Stimulated activated CD8-positive, alpha-beta memory T cell treated with anti-CD3 and anti-CD28 coated beads, Interleukin-4, amount 100 ng/mL, for 24 hours (primary cell): Measurements from ENCODE around the gene NOL4L.
"Not testable (repeated sequence)": the region's sequence is repeated elsewhere in the genome, so short reads cannot be mapped to it uniquely, and the experiment has no call there.

Source experiments
- DNase-seq: peaks from one replicate; pipeline ENCODE4 v3.0.0-alpha.2; 2020; ENCODE audit warnings: low read depth

Gene NOL4L

GRCh38 chr20:32507998-32508774 is 76.9 kb downstream of the NOL4L start:
- no peak for DNase-seq

GRCh38 chr20:32506721-32507120 is 78.4 kb downstream of the NOL4L start:
- DNase-seq: no peak

- DNase-seq: no peak
Measured at GRCh38 chr20:32505723-32506473, 79.2 kb downstream of the NOL4L start.

- no peak for DNase-seq
Measured at GRCh38 chr20:32501709-32502108, 83.4 kb downstream of the NOL4L start.

GRCh38 chr20:32497589-32498224 is 87.4 kb downstream of the NOL4L start:
- DNase-seq: no peak

GRCh38 chr20:32496811-32497533 is 88.2 kb downstream of the NOL4L start:
- DNase-seq: no peak

GRCh38 chr20:32495949-32496348 is 89.2 kb downstream of the NOL4L start:
- no peak for DNase-seq

- no peak for DNase-seq
Measured at GRCh38 chr20:32495217-32495565, 89.9 kb downstream of the NOL4L start.

GRCh38 chr20:32494483-32495216 is 90.5 kb downstream of the NOL4L start:
- DNase-seq: no peak

- DNase-seq: no peak
Measured at GRCh38 chr20:32493356-32493755, 91.8 kb downstream of the NOL4L start.

- not testable (repeated sequence) for DNase-seq
Measured at GRCh38 chr20:32491764-32492151, 93.4 kb downstream of the NOL4L start.

GRCh38 chr20:32490942-32491763 is 94.0 kb downstream of the NOL4L start:
- no peak for DNase-seq

GRCh38 chr20:32488066-32488838 is 96.9 kb downstream of the NOL4L start:
- no peak for DNase-seq

- DNase-seq: no peak
Measured at GRCh38 chr20:32487381-32487780, 97.8 kb downstream of the NOL4L start.

GRCh38 chr20:32485770-32486478 is 99.2 kb downstream of the NOL4L start:
- no peak for DNase-seq

- DNase-seq: peak; percentile 63
Measured at GRCh38 chr20:32484958-32485769, 100.0 kb downstream of the NOL4L start.

GRCh38 chr20:32484225-32484957 is 100.7 kb downstream of the NOL4L start:
- no peak for DNase-seq
